IMR-90 (cell line): Measurements from ENCODE around the gene UBE2S. TPM values are rescaled to one million over a fixed set of nuclear protein-coding genes. Genes with fewer than 3 reads are reported as not detected.

Experiments
- ATAC-seq: fragments of 200-7000 bp; cut with Tn5 transposase; 2 replicates; pipeline ENCODE4 v1.9.1; 2020; ENCODE audit warnings: low read depth, mild to moderate bottlenecking, moderate library complexity
- BruUV-seq: library from RNA; stranded (reverse); fragments of 400-500 nt; replicated peaks from 2 replicates; lab custom pipeline; 2021; lab: Mats Ljungman, UMichigan
- CTCF ChIA-PET: fragments of 300-600 bp; formaldehyde crosslinking; extraction: SDS; loops from one replicate; lab custom pipeline; 2021; ENCODE audit warnings: antibody characterized with exemption; lab: Yijun Ruan, JAX
- POLR2A ChIA-PET: fragments of 300-600 bp; sonication (Branson Sonifier 250); formaldehyde crosslinking; loops from one replicate; lab custom pipeline; 2022; ENCODE audit warnings: antibody characterized with exemption; ENCODE audit not compliant: unreplicated experiment; lab: Charles Lee
- DNase-seq: peaks from one replicate; pipeline ENCODE4 v3.0.0; 2013
- H2AFZ ChIP-seq: replicated peaks from 2 replicates; pipeline ENCODE3; 2013; ENCODE audit warnings: low read length, mild to moderate bottlenecking; ENCODE audit not compliant: poor library complexity
- H2AK5ac ChIP-seq: 2 replicates; pipeline ENCODE4 v1.6.1; 2013; ENCODE audit warnings: low read depth, low read length, inconsistent platforms
- H2AK9ac ChIP-seq: replicated peaks from 2 replicates; pipeline ENCODE3; 2013; ENCODE audit warnings: mild to moderate bottlenecking, low read depth, low read length, moderate library complexity; ENCODE audit not compliant: poor library complexity
- H2BK120ac ChIP-seq: 2 replicates; pipeline ENCODE4 v1.6.1; 2013; ENCODE audit warnings: low read depth, low read length, inconsistent platforms
- H2BK15ac ChIP-seq: 3 replicates; pipeline ENCODE4 v1.6.1; 2013; ENCODE audit warnings: low read depth, low read length, inconsistent platforms
- H2BK20ac ChIP-seq: 2 replicates; pipeline ENCODE4 v1.6.1; 2013; ENCODE audit warnings: low read depth, mild to moderate bottlenecking, inconsistent platforms, low read length, moderate library complexity
- H2BK5ac ChIP-seq: 2 replicates; pipeline ENCODE4 v1.6.1; 2013; ENCODE audit warnings: mild to moderate bottlenecking, low read depth, low read length, inconsistent platforms; ENCODE audit not compliant: poor library complexity, severe bottlenecking
- H3K14ac ChIP-seq: replicated peaks from 2 replicates; pipeline ENCODE4 v1.6.1; 2013; ENCODE audit warnings: low read depth, low read length, inconsistent platforms
- H3K18ac ChIP-seq: 2 replicates; pipeline ENCODE4 v1.6.1; 2013; ENCODE audit warnings: low read depth, low read length, control low read depth
- H3K23ac ChIP-seq: 2 replicates; pipeline ENCODE4 v1.6.1; 2013; ENCODE audit warnings: low read depth, low read length, inconsistent platforms
- H3K27ac ChIP-seq: 2 replicates; pipeline ENCODE4 v1.5.1; 2013; ENCODE audit warnings: mild to moderate bottlenecking, control low read depth, low read length; ENCODE audit not compliant: insufficient read depth
- H3K27me3 ChIP-seq: 2 replicates; pipeline ENCODE4 v1.6.1; 2013; ENCODE audit warnings: low read length; ENCODE audit not compliant: control insufficient read depth, insufficient read depth
- H3K36me3 ChIP-seq: 2 replicates; pipeline ENCODE4 v1.6.1; 2013; ENCODE audit warnings: low read length, mixed read lengths; ENCODE audit not compliant: control insufficient read depth, insufficient read depth
- H3K4ac ChIP-seq: 2 replicates; pipeline ENCODE4 v1.6.1; 2013; ENCODE audit warnings: low read depth, low read length, inconsistent platforms
- H3K4me1 ChIP-seq: 2 replicates; pipeline ENCODE4 v1.6.1; 2013; ENCODE audit warnings: low read length, mixed read lengths; ENCODE audit not compliant: control insufficient read depth, insufficient read depth
- H3K4me2 ChIP-seq: 2 replicates; pipeline ENCODE4 v1.6.1; 2013; ENCODE audit warnings: low read depth, mild to moderate bottlenecking, control low read depth, low read length, moderate library complexity
- H3K4me3 ChIP-seq: 2 replicates; pipeline ENCODE4 v1.5.1; 2013; ENCODE audit warnings: low read depth, mild to moderate bottlenecking, control low read depth, low read length, moderate library complexity; ENCODE audit not compliant: insufficient read depth
- H3K56ac ChIP-seq: 2 replicates; pipeline ENCODE4 v1.6.1; 2013; ENCODE audit warnings: low read length, inconsistent platforms; ENCODE audit not compliant: insufficient read depth; ENCODE audit errors: extremely low read depth
- H3K79me1 ChIP-seq, 2 experiments: 2 replicates each; pipeline ENCODE4 v1.6.1; 2013; ENCODE audit warnings: low read length in 2 of 2, inconsistent platforms in 1 of 2, low read depth in 1 of 2
- H3K9ac ChIP-seq: 2 replicates; pipeline ENCODE4 v1.6.1; 2013; ENCODE audit warnings: low read depth, low read length, control low read depth
- H3K9me1 ChIP-seq: 2 replicates; pipeline ENCODE4 v1.6.1; 2013; ENCODE audit warnings: low read length, inconsistent platforms; ENCODE audit not compliant: insufficient read depth
- H3K9me3 ChIP-seq: 2 replicates; pipeline ENCODE4 v1.6.1; 2013; ENCODE audit warnings: low read length; ENCODE audit not compliant: control insufficient read depth, insufficient read depth
- H4K20me1 ChIP-seq: 2 replicates; pipeline ENCODE4 v1.6.1; 2013; ENCODE audit warnings: low read length, inconsistent platforms; ENCODE audit not compliant: insufficient read depth
- H4K5ac ChIP-seq: 2 replicates; pipeline ENCODE4 v1.6.1; 2013; ENCODE audit warnings: mild to moderate bottlenecking, low read depth, low read length, control low read depth
- H4K8ac ChIP-seq, 2 experiments: 2 replicates each; pipeline ENCODE4 v1.6.1; 2013; ENCODE audit warnings: low read depth in 2 of 2, low read length in 2 of 2, control low read depth in 1 of 2, inconsistent platforms in 1 of 2
- H4K91ac ChIP-seq: 2 replicates; pipeline ENCODE4 v1.6.1; 2013; ENCODE audit warnings: low read depth, low read length, inconsistent platforms; ENCODE audit not compliant: insufficient read depth
- CTCF ChIP-seq: conservative IDR thresholded peaks from 2 replicates; pipeline ENCODE4 v1.5.1; 2012; ENCODE audit warnings: mild to moderate bottlenecking, low read depth, low read length, improper control_type of control experiment
- MAZ ChIP-seq: IDR thresholded peaks from 2 replicates; pipeline ENCODE4 v1.6.1; 2012; ENCODE audit warnings: low read depth, mild to moderate bottlenecking, low read length, improper control_type of control experiment, moderate library complexity, borderline replicate concordance
- NFE2L2 ChIP-seq: fragments of 150-350 bp; IDR thresholded peaks from 2 replicates; pipeline ENCODE4 v1.6.1; 2016; ENCODE audit warnings: low read depth, mild to moderate bottlenecking, low read length
- POLR2A ChIP-seq: IDR thresholded peaks from 2 replicates; pipeline ENCODE4 v1.6.1; 2012; ENCODE audit warnings: mild to moderate bottlenecking, low read depth, low read length
- RCOR1 ChIP-seq: IDR thresholded peaks from 2 replicates; pipeline ENCODE4 v1.6.1; 2012; ENCODE audit warnings: mild to moderate bottlenecking, low read length, improper control_type of control experiment; ENCODE audit not compliant: insufficient replicate concordance
- RFX5 ChIP-seq: IDR thresholded peaks from 2 replicates; pipeline ENCODE4 v1.8.0; 2012; ENCODE audit warnings: low read depth, mild to moderate bottlenecking, low read length, moderate library complexity
- SMC3 ChIP-seq: fragments of 150-350 bp; IDR thresholded peaks from 2 replicates; pipeline ENCODE4 v1.6.1; 2016; ENCODE audit warnings: low read depth, mild to moderate bottlenecking, antibody characterized with exemption, low read length, moderate library complexity
- WGBS, 2 experiments: methylation state at CpG; one replicate each; pipeline versions ENCODE4 v1.1.5 to v1.1.7; 2013; ENCODE audit warnings: missing lambda C conversion rate in 2 of 2; ENCODE audit not compliant: insufficient read length in 1 of 2; ENCODE audit errors: extremely low coverage in 2 of 2; 5-methylcytosine and 5-hydroxymethylcytosine counted together
- dilution Hi-C: fragments of 300-500 bp; cut with HindIII; formaldehyde crosslinking; loops from one replicate; pipeline ENCODE4 v1.14.3; 2018; ENCODE audit warnings: low sequenced_read_pairs; ENCODE audit not compliant: unreplicated experiment
- in situ Hi-C: fragments of 300-500 bp; cut with MboI; formaldehyde crosslinking; loops from 3 replicates; pipeline ENCODE4 v1.14.3; 2019; ENCODE audit warnings: low sequenced_read_pairs, inconsistent platforms, mixed read lengths
- intact Hi-C: fragments of 100-400 bp; cut with micrococcal nuclease; formaldehyde crosslinking; loops from 2 replicates; pipeline ENCODE4 v1.10.0; 2022
- polyA plus RNA-seq, 3 experiments: library from polyadenylated mRNA; depleted of rRNA; stranded (reverse); fragments of >200 nt; gene quantifications; 2 replicates each; pipeline ENCODE4 v1.2.3, GENCODE V29; 2012; ENCODE audit warnings: low replicate concordance in 1 of 3
- total RNA-seq: library from RNA; depleted of rRNA; stranded (reverse); fragments of >200 nt; gene quantifications from 2 replicates; pipeline ENCODE4 v1.2.3, GENCODE V29; 2012

UBE2S gene
- total and polyA plus RNA-seq, 2 of the 4 experiments (the other 2 are of a cell fraction): 69.5 to 104 TPM

- Histone ChIP-seq H3K36me3 (no peaks in the 10 kb centered on the region), H4K5ac (no peak within 1 kb of the TSS), H3K4ac (no peak within 1 kb of the TSS), H3K9ac (0 out of 2 replicates have a peak within 1 kb of the TSS, but pooled peaks have one; percentile 7), H3K4me2 (peak within 1 kb of the TSS; percentile 86), H3K9me3 (no peaks in the 10 kb centered on the region), H3K14ac (no peak within 1 kb of the TSS; the same call in 1 of the 2 replicates), H3K79me1 (no peaks in the 10 kb centered on the region), H3K23ac (no peak within 1 kb of the TSS), H2AK9ac (peak within 1 kb of the TSS; percentile 23), H3K27ac (peak within 1 kb of the TSS; percentile 21; the same call in 1 of the 2 replicates), H2BK120ac (no peak within 1 kb of the TSS), H2BK15ac (no peak within 1 kb of the TSS; the same call in 2 of the 3 replicates), H2BK5ac (no peak within 1 kb of the TSS), H3K56ac (no peak within 1 kb of the TSS), H3K4me3 (peak within 1 kb of the TSS; percentile 65), H3K4me1 (peaks cover 5% of the 10 kb centered on the region; the same call in 1 of the 2 replicates), H3K18ac (no peak within 1 kb of the TSS; the same call in 1 of the 2 replicates), H3K9me1 (no peaks in the 10 kb centered on the region), H4K8ac (peak within 1 kb of the TSS in 1 of 2 experiments; percentile 50; a peak in 1 of 4 replicates), H3K27me3 (peaks cover 43% of the 10 kb centered on the region), H4K91ac (peak within 1 kb of the TSS; percentile 34; the same call in 1 of the 2 replicates), H2AFZ (peak within 1 kb of the TSS; percentile 93), H2BK20ac (no peak within 1 kb of the TSS), H4K20me1 (peaks cover 7% of the 10 kb centered on the region; the same call in 1 of the 2 replicates), H2AK5ac (no peak within 1 kb of the TSS)
- ChIA-PET POLR2A (no interaction called here), CTCF (no interaction called here)
- ATAC-seq (no peak), DNase-seq (no peak)
- in situ Hi-C loops: no loop called here
- dilution Hi-C loops: no loop called here
- intact Hi-C loops: no loop called here
- no TSS peak for BruUV-seq
- TF ChIP-seq CTCF: no peak
- no peak for TF ChIP-seq MAZ
- TF ChIP-seq RFX5: no peak
- no peak for TF ChIP-seq RCOR1
- no peak for TF ChIP-seq SMC3
- no peak for TF ChIP-seq NFE2L2
- TF ChIP-seq POLR2A: no peak
- WGBS, 2 experiments: no CpG with 5 or more reads among the region's 43 CpGs
Observed at GRCh38 chr19:55354698-55355212, 52.8 kb downstream of the UBE2S start, which contains the start of gene COX6B2. Gene COX6B2 (minus strand): TSS chr19:55354719. CDS start chr19:55354521, 198 bp downstream.
